Measurements from ENCODE around the gene RELT. TPM values are rescaled to one million over a fixed set of nuclear protein-coding genes. Genes with fewer than 3 reads are reported as not detected.

Gene RELT
- total RNA-seq, 2 experiments from 2014 or later = 22.0 to 24.6 TPM

DNA sequence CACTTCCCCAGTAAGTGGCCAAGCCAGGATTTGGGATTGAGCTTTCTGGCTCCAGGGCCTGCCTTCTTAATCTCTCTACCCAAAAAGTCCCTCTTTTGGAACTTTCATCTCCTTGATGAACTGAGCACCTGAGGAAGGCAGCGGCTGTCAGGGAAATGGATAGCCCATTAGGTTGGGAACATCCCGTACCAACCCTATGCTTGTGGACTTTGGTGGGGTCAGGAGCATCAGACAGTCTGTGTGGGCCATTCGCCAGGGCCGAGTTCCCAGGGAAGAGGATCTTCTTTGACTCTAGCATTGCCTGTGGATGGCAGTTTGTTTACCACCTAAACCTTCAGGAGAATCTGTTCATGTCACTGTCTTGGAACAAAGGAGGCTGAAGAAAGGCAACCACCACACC lies 37.9 kb upstream of the RELT start:
- Mint-ChIP-seq H3K36me3 (ENCODE audit: low read depth) (no peaks in the 10 kb centered on the region), H3K4me1 (no peaks in the 10 kb centered on the region), H3K27ac (no peak overlapping the region), H3K4me3 (no peak overlapping the region), H3K9me3 (no peaks in the 10 kb centered on the region), H3K27me3 (no peaks in the 10 kb centered on the region)
- CTCF ChIA-PET = interaction anchor here (0.6 to 4.3 kb wide), 3 partner anchors 12 to 528 kb away, joined by 3 to 34 read pairs (median 3); no protein-coding TSS in a partner anchor
- no peak for DNase-seq
- POLR2A ChIA-PET = no interaction called here

DNA sequence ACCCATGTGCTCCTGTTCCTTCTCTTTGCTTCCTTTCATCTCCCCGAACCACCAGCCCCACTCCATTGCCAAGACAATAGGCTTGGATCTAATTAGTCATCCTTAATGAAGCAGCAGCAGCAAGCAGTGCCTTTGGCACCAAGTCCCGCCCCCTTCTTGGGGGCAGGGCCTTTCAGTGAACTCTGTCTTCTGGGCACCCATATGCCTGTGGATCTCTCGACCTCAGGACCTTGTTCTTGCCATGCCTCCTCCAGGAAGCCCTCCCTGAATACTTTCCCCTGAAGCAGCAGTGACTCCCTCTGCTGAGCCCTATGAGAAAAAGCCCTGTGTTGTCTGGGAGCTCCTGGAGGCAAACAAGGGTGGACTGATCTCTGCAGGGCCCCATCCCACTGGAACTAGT lies 36.0 kb upstream of the RELT start:
- no peaks in the 10 kb centered on the region for H3K9me3 Mint-ChIP-seq
- no peaks in the 10 kb centered on the region for H3K36me3 Mint-ChIP-seq (ENCODE audit: low read depth)
- no peaks in the 10 kb centered on the region for H3K4me1 Mint-ChIP-seq
- POLR2A ChIA-PET = no interaction called here
- no peaks in the 10 kb centered on the region for H3K27me3 Mint-ChIP-seq
- H3K4me3 Mint-ChIP-seq = no peak overlapping the region
- H3K27ac Mint-ChIP-seq = no peak overlapping the region
- DNase-seq = no peak
- CTCF ChIA-PET = interaction anchor here (3.3 kb wide), 1 partner anchor 11 kb away, joined by 29 read pairs; no protein-coding TSS in a partner anchor

DNA sequence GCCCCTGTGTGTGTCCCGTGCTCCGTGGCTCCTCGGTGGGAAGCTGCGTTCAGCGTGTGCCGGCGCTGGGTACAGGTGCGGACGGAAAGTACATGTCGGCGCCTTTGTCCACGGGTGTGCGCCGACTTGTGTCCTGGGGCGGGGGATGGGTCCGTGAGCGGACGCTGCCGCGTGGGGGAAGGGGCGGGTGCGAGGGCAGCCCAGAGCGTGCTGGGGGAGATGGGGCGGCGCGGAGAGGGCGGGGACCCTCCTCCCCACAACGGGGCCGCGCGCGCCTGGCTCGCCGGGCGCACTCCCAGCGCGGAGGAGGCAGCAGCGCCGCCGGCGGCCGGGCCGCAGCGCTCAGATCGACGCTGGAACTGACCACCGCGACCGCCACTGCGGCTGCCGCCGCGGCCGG lies 33.6 kb upstream of the RELT start:
- ChIA-PET CTCF (interaction anchor here (1.5 to 3.3 kb wide), 2 partner anchors 9 to 36 kb away, joined by 3 to 29 read pairs; no protein-coding TSS in a partner anchor), POLR2A (no interaction called here)
- Mint-ChIP-seq H3K4me3 (no peak overlapping the region), H3K4me1 (no peaks in the 10 kb centered on the region), H3K36me3 (ENCODE audit: low read depth) (no peaks in the 10 kb centered on the region), H3K27ac (no peak overlapping the region), H3K27me3 (no peaks in the 10 kb centered on the region), H3K9me3 (no peaks in the 10 kb centered on the region)
- DNase-seq = no peak

DNA sequence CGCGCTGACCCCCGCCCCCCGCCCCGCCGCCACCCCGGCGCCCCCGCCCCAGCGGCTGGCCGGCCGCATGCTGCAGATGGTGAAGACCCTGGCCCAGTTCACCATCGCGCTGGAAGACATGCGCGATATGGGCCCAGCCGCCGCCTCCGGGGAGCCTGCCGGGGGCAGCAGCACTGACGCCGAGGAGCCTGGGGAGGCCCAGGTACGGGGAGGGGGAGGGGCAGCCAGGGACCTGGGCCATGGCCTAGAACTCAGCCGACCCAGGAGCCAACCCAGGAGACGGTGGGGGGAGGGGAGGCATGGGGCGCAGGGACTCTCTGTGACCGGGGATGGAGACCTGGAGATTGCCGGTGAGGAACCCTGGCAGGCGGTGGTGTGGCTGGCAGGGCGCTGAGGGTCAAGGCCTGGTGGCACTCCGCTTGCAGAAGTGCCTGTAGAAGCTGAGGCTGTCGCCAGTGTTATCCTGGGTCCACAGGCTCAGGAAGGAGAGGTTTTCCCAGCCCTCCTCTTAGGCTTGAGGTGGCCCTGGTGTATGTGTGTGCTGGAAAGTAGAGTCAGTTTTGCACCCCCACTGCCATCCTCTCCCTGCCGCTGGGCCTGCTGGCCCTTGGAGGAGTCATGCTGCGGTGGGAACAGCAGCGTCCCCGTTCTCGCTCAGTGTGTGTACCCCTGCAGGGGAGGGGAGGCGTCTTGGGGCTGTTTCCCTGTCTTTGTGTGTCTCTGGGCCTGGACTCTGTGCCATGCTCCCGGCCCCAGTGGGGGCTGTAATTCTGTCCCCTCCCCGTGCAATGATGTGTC lies 32.9 kb upstream of the RELT start:
- POLR2A ChIA-PET = no interaction called here
- H3K9me3 Mint-ChIP-seq = no peaks in the 10 kb centered on the region
- CTCF ChIA-PET = interaction anchor here (0.7 to 3.3 kb wide), 2 partner anchors 8 to 71 kb away, joined by 3 to 29 read pairs; no protein-coding TSS in a partner anchor
- no peaks in the 10 kb centered on the region for H3K36me3 Mint-ChIP-seq (ENCODE audit: low read depth)
- no peak overlapping the region for H3K27ac Mint-ChIP-seq
- H3K4me3 Mint-ChIP-seq = no peak overlapping the region
- no peaks in the 10 kb centered on the region for H3K27me3 Mint-ChIP-seq
- DNase-seq = no peak
- H3K4me1 Mint-ChIP-seq = no peaks in the 10 kb centered on the region

DNA sequence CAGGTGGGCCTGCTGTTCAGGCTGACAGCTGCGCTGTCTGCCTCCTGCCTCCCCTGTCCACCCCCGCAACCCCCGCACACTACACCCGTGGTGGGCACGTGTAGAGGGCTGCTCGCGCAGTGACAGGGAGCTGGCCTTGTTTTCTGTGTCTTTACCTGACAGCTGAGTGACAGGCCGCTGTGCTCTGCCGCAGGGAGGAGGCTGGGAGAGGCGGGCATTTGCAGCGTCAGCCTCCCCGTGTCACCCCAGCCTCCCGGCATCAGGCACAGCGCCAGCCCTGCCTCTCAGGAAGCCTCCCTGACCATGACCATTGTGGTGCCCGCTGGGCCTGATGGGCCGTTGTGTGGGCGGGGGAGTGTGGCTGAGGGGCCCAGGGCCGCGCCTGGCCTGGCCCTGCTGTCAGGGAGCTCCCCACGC lies 32.0 kb upstream of the RELT start:
- Mint-ChIP-seq H3K27me3 (no peaks in the 10 kb centered on the region), H3K4me1 (no peaks in the 10 kb centered on the region), H3K36me3 (ENCODE audit: low read depth) (no peaks in the 10 kb centered on the region), H3K27ac (no peak overlapping the region), H3K4me3 (no peak overlapping the region), H3K9me3 (no peaks in the 10 kb centered on the region)
- CTCF ChIA-PET = interaction anchor here (0.9 kb wide), 1 partner anchor 50 kb away, joined by 3 read pairs; no protein-coding TSS in a partner anchor
- POLR2A ChIA-PET = no interaction called here
- no peak for DNase-seq

DNA sequence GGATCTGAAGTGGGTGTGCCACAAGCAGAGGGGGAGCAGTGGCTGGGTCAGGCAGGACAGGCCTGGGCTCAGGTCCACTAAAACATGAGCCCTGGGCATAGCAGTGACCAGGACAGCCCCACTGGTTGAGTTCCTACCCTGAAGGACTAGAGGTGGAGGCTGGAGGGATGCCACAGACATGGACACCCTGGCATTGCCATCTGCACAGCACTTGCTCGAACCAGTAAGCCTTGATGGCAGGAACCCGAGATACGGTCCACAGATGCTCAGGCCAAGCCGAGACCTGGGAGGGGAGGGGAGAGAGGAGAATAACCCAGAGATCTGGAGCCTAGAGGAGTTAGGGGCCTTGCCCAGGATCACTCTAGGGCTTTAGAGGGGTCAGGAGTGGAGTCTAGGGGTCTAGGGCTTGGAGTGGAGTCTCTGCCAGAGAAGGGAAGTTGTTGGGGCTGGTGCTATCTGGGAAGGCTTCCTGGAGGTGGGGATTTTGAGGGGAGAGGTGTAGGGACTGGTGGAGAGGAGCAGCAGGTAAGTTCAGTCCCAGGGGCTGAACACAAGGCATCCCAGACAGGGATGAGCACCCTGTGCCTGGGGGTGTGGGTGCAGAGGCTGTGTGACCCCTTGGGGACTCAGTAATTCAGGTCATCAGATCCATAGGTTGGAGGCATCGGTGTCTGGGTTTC lies 30.6 kb upstream of the RELT start:
- CTCF ChIA-PET = no interaction called here

DNA sequence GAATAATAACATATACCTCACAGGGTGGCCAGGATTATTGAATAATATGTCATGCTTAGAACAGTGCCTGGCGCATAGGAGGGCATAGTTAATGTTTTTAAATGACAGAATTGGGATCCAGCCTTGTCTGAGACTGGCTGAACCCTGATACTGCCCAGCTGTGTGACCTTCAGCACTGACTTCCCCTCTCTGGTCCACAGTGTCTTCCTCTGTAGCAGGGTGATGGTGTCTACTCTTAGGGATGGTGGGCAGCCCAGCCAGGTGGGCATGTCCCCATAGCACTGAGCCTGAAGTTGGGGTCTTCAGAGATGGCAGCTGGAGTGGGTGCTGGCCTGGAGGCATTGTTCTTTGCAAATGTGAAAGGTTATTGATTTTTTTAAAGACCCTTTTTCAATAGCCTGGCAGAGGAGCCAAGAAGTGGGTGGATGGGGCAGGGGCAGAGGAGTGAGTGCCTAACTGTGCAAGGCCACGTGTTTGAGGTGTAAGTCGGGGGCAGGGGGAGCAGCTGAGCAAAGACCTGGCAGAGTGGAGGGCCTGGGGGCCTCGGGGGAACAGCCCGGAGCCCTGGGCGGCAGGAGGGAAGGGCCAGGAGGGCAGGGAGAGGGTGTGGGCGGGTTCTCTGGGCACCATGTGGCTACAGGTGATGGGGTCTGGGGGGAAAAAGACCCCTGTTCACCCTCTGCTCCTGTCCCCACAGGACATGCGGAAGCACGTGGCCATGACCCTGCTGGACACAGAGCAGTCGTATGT lies 29.8 kb upstream of the RELT start:
- ChIA-PET POLR2A (no interaction called here), CTCF (no interaction called here)
- Mint-ChIP-seq H3K4me3 (no peak overlapping the region), H3K4me1 (peaks cover 13% of the 10 kb centered on the region), H3K9me3 (no peaks in the 10 kb centered on the region), H3K36me3 (ENCODE audit: low read depth) (no peaks in the 10 kb centered on the region), H3K27me3 (no peaks in the 10 kb centered on the region), H3K27ac (no peak overlapping the region)
- DNase-seq = no peak

More for the DNA sequence above, 30.6 kb upstream of the RELT start:
- POLR2A ChIA-PET = no interaction called here
- Mint-ChIP-seq H3K27me3 (no peaks in the 10 kb centered on the region), H3K9me3 (no peaks in the 10 kb centered on the region), H3K27ac (no peak overlapping the region), H3K36me3 (ENCODE audit: low read depth) (no peaks in the 10 kb centered on the region), H3K4me3 (no peak overlapping the region), H3K4me1 (peaks cover 7% of the 10 kb centered on the region)
- DNase-seq = no peak

DNA sequence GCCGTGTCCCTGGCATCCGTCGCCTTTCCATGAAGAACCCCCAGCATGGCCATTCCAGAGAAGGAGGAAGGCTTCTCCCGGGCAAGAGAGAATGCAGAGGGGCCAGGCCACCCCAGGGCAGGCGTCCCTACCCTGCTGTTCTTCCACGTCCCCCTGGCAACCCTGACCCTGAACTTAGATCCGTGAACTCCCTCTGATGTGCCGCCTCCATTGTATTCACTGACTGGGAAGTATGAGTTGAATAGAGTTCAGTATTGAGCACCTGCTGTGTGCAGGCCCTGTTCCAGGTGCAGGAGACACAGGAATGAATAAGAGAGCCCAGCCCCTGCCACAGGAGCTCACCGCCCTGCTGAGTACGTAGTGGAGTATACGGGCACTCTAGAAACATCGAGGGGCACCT lies 29.1 kb upstream of the RELT start:
- Mint-ChIP-seq H3K4me1 (peaks cover 13% of the 10 kb centered on the region), H3K4me3 (no peak overlapping the region), H3K27me3 (no peaks in the 10 kb centered on the region), H3K9me3 (no peaks in the 10 kb centered on the region), H3K36me3 (ENCODE audit: low read depth) (no peaks in the 10 kb centered on the region), H3K27ac (no peak overlapping the region)
- DNase-seq = no peak
- ChIA-PET CTCF (no interaction called here), POLR2A (no interaction called here)

DNA sequence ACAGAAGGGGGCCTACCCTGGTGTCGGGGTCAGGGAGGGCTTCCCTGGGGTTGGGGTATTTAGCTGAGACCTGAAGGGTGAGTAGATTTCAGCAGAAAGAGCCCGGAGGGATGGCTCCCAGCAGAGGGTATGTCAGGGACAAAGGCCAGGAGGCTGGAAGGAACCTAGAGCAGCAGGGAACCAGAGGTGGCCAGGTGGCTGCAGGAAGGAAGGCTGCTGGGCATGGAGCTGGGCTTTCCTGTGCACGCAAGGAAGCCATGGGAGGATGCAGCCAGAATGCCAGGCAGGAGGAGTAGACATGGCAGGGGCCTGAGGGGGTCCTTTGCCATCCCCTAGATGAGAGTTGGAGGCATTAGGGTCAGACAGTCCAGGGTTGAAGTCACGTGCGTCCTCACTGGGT lies 27.4 kb upstream of the RELT start:
- H3K36me3 Mint-ChIP-seq (ENCODE audit: low read depth) = no peaks in the 10 kb centered on the region
- H3K9me3 Mint-ChIP-seq = no peaks in the 10 kb centered on the region
- H3K4me1 Mint-ChIP-seq = peaks cover 18% of the 10 kb centered on the region
- DNase-seq = no peak
- POLR2A ChIA-PET = no interaction called here
- CTCF ChIA-PET = interaction anchor here (1.1 to 4.4 kb wide), 2 partner anchors 12 to 45 kb away, joined by 5 to 34 read pairs; no protein-coding TSS in a partner anchor
- no peak overlapping the region for H3K27ac Mint-ChIP-seq
- no peak overlapping the region for H3K4me3 Mint-ChIP-seq
- H3K27me3 Mint-ChIP-seq = no peaks in the 10 kb centered on the region

DNA sequence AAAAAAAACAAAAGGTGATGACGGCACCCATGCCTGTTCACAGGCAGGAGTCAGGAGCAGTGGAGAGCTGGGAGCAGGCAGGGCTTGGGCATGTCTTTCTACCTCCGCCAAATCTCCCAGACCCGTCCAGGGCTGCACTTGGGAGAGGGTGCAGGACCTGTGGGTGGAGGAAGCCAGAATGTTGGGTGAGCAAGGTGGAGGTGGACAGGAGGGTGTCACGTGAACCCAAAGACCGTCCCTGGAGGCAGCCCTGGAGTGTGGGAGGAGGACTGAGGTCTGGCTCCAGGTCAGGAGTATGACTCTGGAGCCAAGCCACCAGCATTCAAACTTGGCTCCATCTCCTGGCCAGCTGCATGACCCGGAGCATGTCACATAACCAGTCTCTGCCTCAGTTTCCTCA lies 26.6 kb upstream of the RELT start:
- DNase-seq = no peak
- ChIA-PET POLR2A (no interaction called here), CTCF (interaction anchor here (1.1 to 5.0 kb wide), 3 partner anchors 13 to 44 kb away, joined by 5 to 57 read pairs (median 34); no protein-coding TSS in a partner anchor)
- Mint-ChIP-seq H3K36me3 (ENCODE audit: low read depth) (no peaks in the 10 kb centered on the region), H3K4me3 (no peak overlapping the region), H3K27ac (no peak overlapping the region), H3K27me3 (no peaks in the 10 kb centered on the region), H3K4me1 (peaks cover 20% of the 10 kb centered on the region), H3K9me3 (no peaks in the 10 kb centered on the region)

DNA sequence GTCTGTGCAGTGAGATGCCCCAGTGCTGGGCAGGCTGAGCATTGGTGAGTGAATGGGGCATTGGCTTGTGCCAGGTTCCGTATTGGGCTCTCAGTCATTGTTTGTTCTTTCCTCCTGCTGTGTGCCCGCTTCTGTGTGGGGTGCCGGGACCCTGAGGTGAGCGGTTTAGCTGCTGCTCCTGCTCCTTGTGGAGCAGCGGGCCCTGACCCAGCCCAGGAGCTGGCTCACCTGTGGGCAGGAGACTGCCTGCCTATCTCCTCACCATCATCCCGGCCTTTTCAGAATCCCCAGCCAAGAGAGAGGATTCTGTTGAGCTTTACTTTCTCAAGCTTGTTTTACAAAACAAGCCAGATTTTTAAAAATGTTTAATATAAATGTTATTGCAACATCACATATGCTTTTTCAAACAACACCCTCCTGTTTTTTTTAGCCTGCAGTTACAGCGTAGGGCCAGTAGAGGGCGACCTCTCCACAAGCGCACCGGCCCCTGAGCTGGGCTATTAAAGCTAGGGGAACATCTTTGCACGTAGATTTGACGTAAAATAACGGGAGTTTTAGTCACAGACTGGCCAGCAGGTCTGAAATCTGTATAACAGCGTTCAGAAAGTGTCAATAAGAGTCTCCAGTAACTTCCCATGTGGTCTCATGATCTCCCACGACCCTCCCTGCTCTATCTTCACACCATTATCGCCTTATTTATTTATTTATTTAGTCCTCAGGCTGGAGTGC lies 25.1 kb upstream of the RELT start:
- POLR2A ChIA-PET = interaction anchor here (0.6 kb wide), 2 partner anchors 41 to 42 kb away, joined by 3 read pairs; no protein-coding TSS in a partner anchor
- Mint-ChIP-seq H3K36me3 (ENCODE audit: low read depth) (no peaks in the 10 kb centered on the region), H3K9me3 (no peaks in the 10 kb centered on the region), H3K27ac (peak overlapping the region; percentile 21), H3K4me1 (peaks cover 20% of the 10 kb centered on the region), H3K27me3 (no peaks in the 10 kb centered on the region), H3K4me3 (no peak overlapping the region)
- peak; percentile 62 for DNase-seq
- CTCF ChIA-PET = interaction anchor here (0.5 to 5.0 kb wide), 42 partner anchors 10 to 343 kb away, joined by 3 to 57 read pairs (median 4); partner anchors contain the start of genes ARHGEF17 and RELT

DNA sequence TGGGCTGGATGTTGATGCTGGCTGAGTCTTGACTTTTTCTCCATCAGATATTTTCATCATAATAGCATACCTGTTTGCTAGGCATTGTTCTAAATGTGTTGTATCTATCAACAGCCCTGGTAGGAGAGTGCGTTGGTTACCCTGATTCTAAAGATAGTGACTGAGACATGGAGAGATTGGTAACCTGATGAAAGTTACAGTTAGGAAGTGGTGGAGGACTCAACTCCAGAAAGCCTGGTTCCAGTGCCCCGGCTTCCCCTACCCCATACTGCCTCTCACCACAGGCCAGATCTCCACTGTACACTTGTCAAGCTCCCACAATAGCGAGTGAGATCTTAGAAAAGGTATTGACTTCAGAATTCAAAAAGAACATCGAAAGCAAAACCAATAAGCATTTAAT lies 22.8 kb upstream of the RELT start:
- CTCF ChIA-PET = interaction anchor here (1.3 to 5.0 kb wide), 2 partner anchors 10 to 23 kb away, joined by 3 to 57 read pairs; partner anchors contain the start of gene RELT
- peaks cover 20% of the 10 kb centered on the region for H3K4me1 Mint-ChIP-seq
- no peak for DNase-seq
- H3K27ac Mint-ChIP-seq = no peak overlapping the region
- H3K9me3 Mint-ChIP-seq = no peaks in the 10 kb centered on the region
- no peaks in the 10 kb centered on the region for H3K27me3 Mint-ChIP-seq
- POLR2A ChIA-PET = no interaction called here
- no peaks in the 10 kb centered on the region for H3K36me3 Mint-ChIP-seq (ENCODE audit: low read depth)
- H3K4me3 Mint-ChIP-seq = no peak overlapping the region
